Right lobe of liver (tissue), 6 donors: ENCODE data around the gene ALDH18A1. TPM values are rescaled to one million over a fixed set of nuclear protein-coding genes. Genes with fewer than 3 reads are reported as not detected.

Experiments
- ATAC-seq, 4 donors: fragments of 200-7000 bp; cut with Tn5 transposase; one replicate each; pipeline ENCODE4 v1.9.1; 2020; ENCODE audit warnings: mild to moderate bottlenecking in 4 of 4, moderate library complexity in 4 of 4
- DNase-seq, 3 donors: peaks; one replicate each; pipeline ENCODE4 v3.0.0-alpha.2; 2020
- H3K27ac ChIP-seq, 3 donors: fragments of 200-600 bp; one replicate each; pipeline ENCODE4 v1.8.0; 2022
- H3K27me3 ChIP-seq, 2 donors: fragments of 200-600 bp; one replicate each; pipeline ENCODE4 v1.8.0; 2022
- H3K36me3 ChIP-seq, 4 donors: fragments of 200-600 bp; sonication (generic) in 1 of 4; one replicate each; pipeline versions ENCODE4 v1.5.1 to v1.8.0; 2017 to 2022; ENCODE audit warnings: control low read depth in 1 of 4
- H3K4me1 ChIP-seq, 4 donors: fragments of 200-600 bp; sonication (generic) in 1 of 4; one replicate each; pipeline versions ENCODE4 v1.5.1 to v1.8.0; 2017 to 2022; ENCODE audit warnings: control low read depth in 1 of 4
- H3K4me3 ChIP-seq, 3 donors: fragments of 200-600 bp; one replicate each; pipeline ENCODE4 v1.8.0; 2022
- H3K9me3 ChIP-seq, 4 donors: fragments of 200-600 bp; sonication (generic) in 1 of 4; one replicate each; pipeline versions ENCODE4 v1.5.1 to v1.8.0; 2017 to 2022; ENCODE audit warnings: control low read depth in 1 of 4
- CTCF ChIP-seq, 4 donors: fragments of 200-600 bp in 3 of 4; fragments of 450-650 bp in 1 of 4; IDR thresholded peaks; one replicate each; pipeline versions ENCODE4 v1.5.1 to v1.8.0; 2016 to 2022; ENCODE audit warnings: antibody characterized with exemption in 4 of 4, mild to moderate bottlenecking in 2 of 4
- POLR2A ChIP-seq: fragments of 450-650 bp; IDR thresholded peaks from one replicate; pipeline ENCODE4 v1.6.1; 2017; ENCODE audit warnings: antibody characterized with exemption, mild to moderate bottlenecking
- WGBS: methylation state at CpG from one replicate; pipeline ENCODE4 v1.1.6; 2018; ENCODE audit warnings: low coverage, low lambda C conversion rate; ENCODE audit not compliant: insufficient coverage; ENCODE audit errors: missing lambda C conversion rate; 5-methylcytosine and 5-hydroxymethylcytosine counted together
- intact Hi-C, 2 donors: fragments of 100-400 bp; cut with DNase I; formaldehyde crosslinking; loops; one replicate each; pipeline versions ENCODE4 v1.11.2 to v1.14.1; 2022
- total RNA-seq, 6 experiments: library from RNA; depleted of rRNA in 2 of 6; stranded (reverse); fragments of >200 nt in 2 of 6; fragmentation: NEBNext Ultra II Directional in 3 of 6; extraction: Animal tissue kit (Norgen Biotek cat#: 25700) in 3 of 6; gene quantifications; one replicate each; pipeline versions ENCODE4 v1.1.0 to v1.2.4, GENCODE V29; 2016 to 2023
- donor health status: DM: no; HTN: yes; CAD: no.
- donor health status: DM: no; HTN: no; CAD: no.
- donor health status: DM: no; HTN: no; CAD: no.
- donor health status: DM: no; HTN: yes; CAD: no.
- donor health status: DM: no; HTN: yes; CAD: no.

The ALDH18A1 gene
- total RNA-seq, 6 experiments from 2014 or later, result 28.4 to 41.2 (median 34.4) TPM

DNA sequence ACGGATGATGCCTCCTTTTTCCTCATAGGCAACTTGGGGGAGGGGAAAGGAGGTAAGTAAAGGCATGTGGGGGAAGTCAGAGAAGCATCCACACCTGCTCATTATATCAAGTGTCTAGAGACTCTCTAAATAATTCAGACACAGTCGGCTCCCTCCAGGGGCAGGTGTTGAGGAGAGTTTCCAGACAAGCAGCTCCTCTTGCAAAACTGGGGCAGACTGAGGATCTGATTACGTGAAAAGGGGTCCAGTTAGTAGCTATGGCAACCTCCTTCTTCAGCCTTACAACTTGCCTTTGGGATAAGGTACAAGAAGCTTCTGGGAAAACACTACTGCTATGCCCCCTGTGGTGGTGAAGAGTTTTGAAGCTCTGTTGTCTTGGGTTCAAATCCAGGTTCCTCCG is 56.4 kb downstream of the ALDH18A1 start:
- Histone ChIP-seq H3K36me3 (no peaks in the 10 kb centered on the region), H3K27me3 (no peaks in the 10 kb centered on the region), H3K9me3 (no peaks in the 10 kb centered on the region), H3K4me3 (no peak overlapping the region), H3K4me1 (no peaks in the 10 kb centered on the region), H3K27ac (no peak overlapping the region)
- WGBS, result 89% methylated on average over 3 of the region's 4 CpGs
- TF ChIP-seq POLR2A (no peak), CTCF (IDR thresholded peaks at IDR 0.05) (no peak)
- ATAC-seq, result no peak
- intact Hi-C loops, result loop anchor here (5.0 to 10.0 kb wide), 3 partner anchors 168 to 215 kb away; no protein-coding TSS in a partner anchor
- DNase-seq, result no peak

- H3K36me3 ChIP-seq, result no peaks in the 10 kb centered on the region
- H3K27ac ChIP-seq, result no peak overlapping the region
- WGBS, result 67% methylated on average over 1 of the region's 1 CpG
- no peaks in the 10 kb centered on the region for H3K4me1 ChIP-seq
- H3K4me3 ChIP-seq, result no peak overlapping the region
- no peak for ATAC-seq
- TF ChIP-seq POLR2A, result no peak
- TF ChIP-seq CTCF (IDR thresholded peaks at IDR 0.05), result no peak
- no peaks in the 10 kb centered on the region for H3K9me3 ChIP-seq
- no peak for DNase-seq
- H3K27me3 ChIP-seq, result no peaks in the 10 kb centered on the region
- intact Hi-C loops, result no loop called here
These were observed 58.7 kb downstream of the ALDH18A1 start for GRCh38 chr10:95597788-95598187.

DNA sequence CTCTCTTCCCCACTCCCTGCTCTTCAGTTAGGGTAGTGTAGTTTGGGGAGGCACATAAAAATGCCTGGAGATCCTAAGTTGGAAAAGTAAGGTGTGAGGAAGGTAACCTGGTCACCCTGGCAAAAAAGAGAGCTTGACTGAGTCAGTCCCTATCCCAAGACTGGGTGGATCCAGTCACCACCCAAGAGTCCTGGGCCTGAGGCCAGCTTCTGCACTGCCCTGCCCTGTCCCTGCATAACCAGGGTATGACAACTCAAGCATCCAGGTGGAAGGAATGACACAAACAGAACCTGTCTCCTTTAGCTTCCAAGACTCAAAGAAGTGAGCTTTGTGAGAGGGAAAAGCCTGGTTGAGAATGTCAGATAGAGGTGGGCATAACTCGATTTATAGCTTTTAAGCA is 68.5 kb downstream of the ALDH18A1 start:
- ATAC-seq (peak in 1 of 4 donors; percentile 22), DNase-seq (no peak)
- TF ChIP-seq POLR2A, result no peak
- TF ChIP-seq CTCF (IDR thresholded peaks at IDR 0.05), result no peak
- no peak overlapping the region for H3K27ac ChIP-seq
- H3K36me3 ChIP-seq, result no peaks in the 10 kb centered on the region
- intact Hi-C loops, result no loop called here
- no peaks in the 10 kb centered on the region for H3K4me1 ChIP-seq
- H3K9me3 ChIP-seq, result no peaks in the 10 kb centered on the region
- 67% methylated on average over 1 of the region's 1 CpG for WGBS
- no peak overlapping the region for H3K4me3 ChIP-seq
- H3K27me3 ChIP-seq, result no peaks in the 10 kb centered on the region

- ATAC-seq (no peak), DNase-seq (no peak)
- Histone ChIP-seq H3K4me3 (no peak overlapping the region), H3K36me3 (no peaks in the 10 kb centered on the region), H3K27me3 (no peaks in the 10 kb centered on the region), H3K9me3 (no peaks in the 10 kb centered on the region), H3K4me1 (no peaks in the 10 kb centered on the region), H3K27ac (no peak overlapping the region)
- intact Hi-C loops, result loop anchor here in 1 of 2 donors (10.0 kb wide), 1 partner anchor 155 kb away; no protein-coding TSS in a partner anchor
- WGBS, result 63% methylated on average over 1 of the region's 2 CpGs
- TF ChIP-seq CTCF (IDR thresholded peaks at IDR 0.05), result no peak
- no peak for TF ChIP-seq POLR2A
These were observed 76.5 kb downstream of the ALDH18A1 start for GRCh38 chr10:95579835-95580535.
